ENCODE measurements around the gene IL17F.

DNA sequence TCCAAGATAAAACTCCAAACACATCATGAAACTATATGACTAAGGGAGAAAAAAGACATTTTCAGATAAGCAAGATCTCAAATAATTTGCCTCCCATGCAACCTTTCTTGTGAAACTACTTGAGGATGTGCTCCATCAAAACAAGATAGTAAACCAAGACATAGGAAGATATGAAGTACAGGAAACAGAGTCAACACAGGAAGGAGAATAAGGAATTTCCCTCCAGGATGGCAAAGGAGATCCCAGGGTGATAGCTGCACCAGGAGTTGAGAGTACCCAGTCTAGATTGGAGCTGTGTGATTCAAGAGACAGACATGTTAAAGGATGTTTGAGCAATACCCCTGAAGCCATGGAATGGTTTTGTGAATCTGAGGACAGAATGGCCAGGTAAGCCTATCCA, 42.8 kb downstream of the IL17F start:
- TF ChIP-seq, protein P1, sequence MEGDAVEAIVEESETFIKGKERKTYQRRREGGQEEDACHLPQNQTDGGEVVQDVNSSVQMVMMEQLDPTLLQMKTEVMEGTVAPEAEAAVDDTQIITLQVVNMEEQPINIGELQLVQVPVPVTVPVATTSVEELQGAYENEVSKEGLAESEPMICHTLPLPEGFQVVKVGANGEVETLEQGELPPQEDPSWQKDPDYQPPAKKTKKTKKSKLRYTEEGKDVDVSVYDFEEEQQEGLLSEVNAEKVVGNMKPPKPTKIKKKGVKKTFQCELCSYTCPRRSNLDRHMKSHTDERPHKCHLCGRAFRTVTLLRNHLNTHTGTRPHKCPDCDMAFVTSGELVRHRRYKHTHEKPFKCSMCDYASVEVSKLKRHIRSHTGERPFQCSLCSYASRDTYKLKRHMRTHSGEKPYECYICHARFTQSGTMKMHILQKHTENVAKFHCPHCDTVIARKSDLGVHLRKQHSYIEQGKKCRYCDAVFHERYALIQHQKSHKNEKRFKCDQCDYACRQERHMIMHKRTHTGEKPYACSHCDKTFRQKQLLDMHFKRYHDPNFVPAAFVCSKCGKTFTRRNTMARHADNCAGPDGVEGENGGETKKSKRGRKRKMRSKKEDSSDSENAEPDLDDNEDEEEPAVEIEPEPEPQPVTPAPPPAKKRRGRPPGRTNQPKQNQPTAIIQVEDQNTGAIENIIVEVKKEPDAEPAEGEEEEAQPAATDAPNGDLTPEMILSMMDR (IDR thresholded peaks at IDR 0.05): no peak
- TF ChIP-seq POLR2A (IDR thresholded peaks at IDR 0.05): no peak

All from esophagus squamous epithelium (tissue), 4 donors.